HepG2 (cell line): ENCODE measurements around the gene PATL1. TPM values are rescaled to one million over a fixed set of nuclear protein-coding genes. Genes with fewer than 3 reads are reported as not detected.
A peak's percentile ranks its signal among the peaks of the same experiment; 100 is the strongest.

ENCODE experiments used
- ASH2L ChIP-seq: fragments of 300-600, 200-600 bp; sonication (generic); IDR thresholded peaks from 2 replicates; pipeline ENCODE4 v1.7.0; 2017; ENCODE audit warnings: low read depth, mild to moderate bottlenecking, moderate library complexity, mixed read lengths, low read length; ENCODE audit not compliant: insufficient read length
- BRD4 ChIP-seq: sonication (generic); formaldehyde crosslinking; IDR thresholded peaks from 2 replicates; pipeline ENCODE4 v1.4.0; 2020; ENCODE audit warnings: missing genetic modification reagents
- CBX1 ChIP-seq: IDR thresholded peaks from one replicate; pipeline ENCODE4 v1.6.1; 2016; ENCODE audit warnings: antibody characterized with exemption, low read depth
- FOXC1 ChIP-seq: sonication (generic); formaldehyde crosslinking; IDR thresholded peaks from 2 replicates; pipeline ENCODE4 v1.8.0; 2022; ENCODE audit warnings: mild to moderate bottlenecking, missing genetic modification reagents, borderline replicate concordance
- GATAD2A ChIP-seq: IDR thresholded peaks from 2 replicates; pipeline ENCODE4 v1.6.1; 2016
- HINFP ChIP-seq: sonication (generic); formaldehyde crosslinking; IDR thresholded peaks from 2 replicates; pipeline ENCODE4 v1.4.0; 2020; ENCODE audit warnings: low read depth, mild to moderate bottlenecking, missing genetic modification reagents
- KDM4B ChIP-seq: sonication (generic); formaldehyde crosslinking; IDR thresholded peaks from 2 replicates; pipeline ENCODE4 v1.4.0; 2020; ENCODE audit warnings: missing genetic modification reagents
- KLF15 ChIP-seq: sonication (generic); formaldehyde crosslinking; IDR thresholded peaks from 2 replicates; pipeline ENCODE4 v1.8.1; 2023; ENCODE audit warnings: borderline replicate concordance, mild to moderate bottlenecking, inconsistent platforms, missing genetic modification reagents, mixed read lengths
- LCORL ChIP-seq, 2 experiments: fragments of 450-650 bp in 1 of 2; sonication (generic) in 1 of 2; formaldehyde crosslinking in 1 of 2; IDR thresholded peaks; 2 replicates each; pipeline versions ENCODE4 v1.5.0 to v1.6.1; 2017 to 2020; ENCODE audit warnings: antibody characterized with exemption in 1 of 2, missing genetic modification reagents in 1 of 2
- MBD4 ChIP-seq: IDR thresholded peaks from 2 replicates; pipeline ENCODE4 v1.6.1; 2012; ENCODE audit warnings: low read length, inconsistent platforms, borderline replicate concordance
- POLR2G ChIP-seq: fragments of 200-400 bp; formaldehyde crosslinking; IDR thresholded peaks from 2 replicates; pipeline ENCODE4 v1.6.1; 2018; ENCODE audit warnings: mild to moderate bottlenecking, low read depth, low read length, moderate library complexity
- RCOR2 ChIP-seq: IDR thresholded peaks from 2 replicates; pipeline ENCODE4 v1.6.1; 2016; ENCODE audit warnings: missing biosample characterization, missing genetic modification reagents
- SPEN ChIP-seq: sonication (generic); formaldehyde crosslinking; IDR thresholded peaks from 2 replicates; pipeline ENCODE4 v1.5.1; 2020; ENCODE audit warnings: low read depth, mild to moderate bottlenecking, missing genetic modification reagents
- TEAD3 ChIP-seq: optimal IDR thresholded peaks from 2 replicates; pipeline ENCODE3; 2016; ENCODE audit warnings: borderline replicate concordance
- TFDP1 ChIP-seq: IDR thresholded peaks from 2 replicates; pipeline ENCODE4 v1.6.1; 2016; ENCODE audit warnings: missing compliant biosample characterization, missing genetic modification reagents, borderline replicate concordance
- TOE1 ChIP-seq: sonication (generic); formaldehyde crosslinking; IDR thresholded peaks from 2 replicates; pipeline ENCODE4 v1.4.0; 2020; ENCODE audit warnings: mild to moderate bottlenecking, missing genetic modification reagents
- ZC3H13 ChIP-seq: sonication (generic); formaldehyde crosslinking; IDR thresholded peaks from 2 replicates; pipeline ENCODE4 v1.8.1; 2023; ENCODE audit warnings: mild to moderate bottlenecking, missing genetic modification reagents, moderate library complexity
- ZFP62 ChIP-seq: sonication (generic); formaldehyde crosslinking; IDR thresholded peaks from 2 replicates; pipeline ENCODE4 v1.4.0; 2020; ENCODE audit warnings: missing genetic modification reagents
- ZFX ChIP-seq: sonication (generic); formaldehyde crosslinking; IDR thresholded peaks from 2 replicates; pipeline ENCODE4 v1.4.0; 2020; ENCODE audit warnings: mild to moderate bottlenecking, low read depth, missing genetic modification reagents, moderate library complexity
- ZNF30 ChIP-seq: sonication (generic); formaldehyde crosslinking; IDR thresholded peaks from 2 replicates; pipeline ENCODE4 v1.5.0; 2020; ENCODE audit warnings: mild to moderate bottlenecking, missing genetic modification reagents
- ZNF343 ChIP-seq: sonication (generic); formaldehyde crosslinking; IDR thresholded peaks from 2 replicates; pipeline ENCODE4 v1.4.0; 2020; ENCODE audit warnings: mild to moderate bottlenecking, missing genetic modification reagents
- ZNF564 ChIP-seq: sonication (generic); formaldehyde crosslinking; IDR thresholded peaks from 2 replicates; pipeline ENCODE4 v1.8.1; 2023; ENCODE audit warnings: mild to moderate bottlenecking, missing genetic modification reagents
- ZNF652 ChIP-seq: IDR thresholded peaks from 2 replicates; pipeline ENCODE4 v1.6.1; 2016; ENCODE audit warnings: low read depth, borderline replicate concordance
- ZNF746 ChIP-seq: sonication (generic); formaldehyde crosslinking; IDR thresholded peaks from 2 replicates; pipeline ENCODE4 v1.8.0; 2022; ENCODE audit warnings: mild to moderate bottlenecking, missing genetic modification reagents
- ZNF75D ChIP-seq: sonication (generic); formaldehyde crosslinking; IDR thresholded peaks from 2 replicates; pipeline ENCODE4 v1.8.1; 2023; ENCODE audit warnings: missing genetic modification reagents, mild to moderate bottlenecking, borderline replicate concordance
- ZNF761 ChIP-seq: sonication (generic); formaldehyde crosslinking; conservative IDR thresholded peaks from 2 replicates; pipeline ENCODE4 v1.4.0; 2020; ENCODE audit warnings: mild to moderate bottlenecking, missing genetic modification reagents
- ZSCAN31 ChIP-seq: sonication (generic); formaldehyde crosslinking; IDR thresholded peaks from 2 replicates; pipeline ENCODE4 v1.5.0; 2020; ENCODE audit warnings: low read depth, mild to moderate bottlenecking, missing genetic modification reagents
- polyA plus RNA-seq, 8 experiments: library from polyadenylated mRNA; depleted of rRNA in 3 of 8; stranded (reverse) in 7 of 8; unstranded in 1 of 8; fragments of >200 nt; fragmentation: Illumina TruSeq in 4 of 8; extraction: Trizol in 4 of 8; gene quantifications; 2 replicates each; pipeline versions ENCODE4 v1.2.1 to v1.2.3, GENCODE V29; 2011 to 2016; ENCODE audit warnings: low read depth in 4 of 8, missing spikeins in 1 of 8, mixed read lengths in 1 of 8; ENCODE audit not compliant: insufficient read depth in 1 of 8
- total RNA-seq, 5 experiments: library from RNA; depleted of rRNA; stranded (reverse); fragments of >200 nt; fragmentation: Illumina TruSeq; extraction: Trizol; gene quantifications; 2 replicates each; pipeline ENCODE4 v1.2.3, GENCODE V29; 2016; ENCODE audit warnings: low read depth in 1 of 5
- TF ChIP-seq, protein P1 (sequence below): sonication (generic); formaldehyde crosslinking; conservative IDR thresholded peaks from 2 replicates; pipeline ENCODE4 v1.5.0; 2020; ENCODE audit warnings: missing genetic modification reagents

The PATL1 gene
- total and polyA plus RNA-seq, 2 of the 13 experiments (the other 11 are each of a cell fraction or from before 2014, with no cell fraction given) = 12.9 to 26.8 TPM

- TF ChIP-seq HINFP (CRISPR knock-in tag) (peak; percentile 18; the same call in 1 of the 2 replicates), KDM4B (no peak), ZNF761 (CRISPR knock-in tag) (no peak), CBX1 (no peak), MBD4 (no peak), TOE1 (CRISPR knock-in tag) (no peak), TFDP1 (CRISPR knock-in tag) (no peak; the same call in 1 of the 2 replicates), BRD4 (CRISPR knock-in tag) (no peak), KLF15 (no peak), ZNF564 (no peak), ZNF652 (no peak), GATAD2A (no peak), SPEN (CRISPR knock-in tag) (0 out of 2 replicates have a peak, but pooled peaks have one; percentile 15), ZSCAN31 (CRISPR knock-in tag) (no peak), ZNF343 (CRISPR knock-in tag) (0 out of 2 replicates have a peak, but pooled peaks have one; percentile 21), LCORL (IDR thresholded peaks at IDR 0.05) (no peak), LCORL (CRISPR knock-in tag; IDR thresholded peaks at IDR 0.05) (no peak), RCOR2 (CRISPR knock-in tag) (no peak), ZNF746 (CRISPR knock-in tag) (no peak), ZC3H13 (CRISPR knock-in tag) (no peak), ASH2L (peak; percentile 65), POLR2G (peak; percentile 68), ZFX (CRISPR knock-in tag) (no peak; the same call in 1 of the 2 replicates), TEAD3 (CRISPR knock-in tag) (peak; percentile 92), ZNF30 (no peak), FOXC1 (CRISPR knock-in tag) (no peak), ZNF75D (CRISPR knock-in tag) (no peak), ZFP62 (CRISPR knock-in tag) (no peak)
- TF ChIP-seq, protein P1, sequence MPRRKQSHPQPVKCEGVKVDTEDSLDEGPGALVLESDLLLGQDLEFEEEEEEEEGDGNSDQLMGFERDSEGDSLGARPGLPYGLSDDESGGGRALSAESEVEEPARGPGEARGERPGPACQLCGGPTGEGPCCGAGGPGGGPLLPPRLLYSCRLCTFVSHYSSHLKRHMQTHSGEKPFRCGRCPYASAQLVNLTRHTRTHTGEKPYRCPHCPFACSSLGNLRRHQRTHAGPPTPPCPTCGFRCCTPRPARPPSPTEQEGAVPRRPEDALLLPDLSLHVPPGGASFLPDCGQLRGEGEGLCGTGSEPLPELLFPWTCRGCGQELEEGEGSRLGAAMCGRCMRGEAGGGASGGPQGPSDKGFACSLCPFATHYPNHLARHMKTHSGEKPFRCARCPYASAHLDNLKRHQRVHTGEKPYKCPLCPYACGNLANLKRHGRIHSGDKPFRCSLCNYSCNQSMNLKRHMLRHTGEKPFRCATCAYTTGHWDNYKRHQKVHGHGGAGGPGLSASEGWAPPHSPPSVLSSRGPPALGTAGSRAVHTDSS (CRISPR knock-in tag) = no peak
Observed at GRCh38 chr11:59615637-59616395, 53.0 kb downstream of the PATL1 start, which contains the start of gene OSBP (continued).
